Stimulated activated CD4-positive, alpha-beta T cell treated with anti-CD3 and anti-CD28 coated beads, Interleukin-12 subunit alpha, Interleukin-12 subunit beta, amount 100 ng/mL, for 48 hours (primary cell): ENCODE results near the gene PLEKHN1.

Experiments used
- DNase-seq, 3 donors: peaks; one replicate each; pipeline ENCODE4 v3.0.0-alpha.2; 2020; ENCODE audit warnings: low read depth in 2 of 3, low spot score in 1 of 3

PLEKHN1 gene, protein sequence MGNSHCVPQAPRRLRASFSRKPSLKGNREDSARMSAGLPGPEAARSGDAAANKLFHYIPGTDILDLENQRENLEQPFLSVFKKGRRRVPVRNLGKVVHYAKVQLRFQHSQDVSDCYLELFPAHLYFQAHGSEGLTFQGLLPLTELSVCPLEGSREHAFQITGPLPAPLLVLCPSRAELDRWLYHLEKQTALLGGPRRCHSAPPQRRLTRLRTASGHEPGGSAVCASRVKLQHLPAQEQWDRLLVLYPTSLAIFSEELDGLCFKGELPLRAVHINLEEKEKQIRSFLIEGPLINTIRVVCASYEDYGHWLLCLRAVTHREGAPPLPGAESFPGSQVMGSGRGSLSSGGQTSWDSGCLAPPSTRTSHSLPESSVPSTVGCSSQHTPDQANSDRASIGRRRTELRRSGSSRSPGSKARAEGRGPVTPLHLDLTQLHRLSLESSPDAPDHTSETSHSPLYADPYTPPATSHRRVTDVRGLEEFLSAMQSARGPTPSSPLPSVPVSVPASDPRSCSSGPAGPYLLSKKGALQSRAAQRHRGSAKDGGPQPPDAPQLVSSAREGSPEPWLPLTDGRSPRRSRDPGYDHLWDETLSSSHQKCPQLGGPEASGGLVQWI

DNA sequence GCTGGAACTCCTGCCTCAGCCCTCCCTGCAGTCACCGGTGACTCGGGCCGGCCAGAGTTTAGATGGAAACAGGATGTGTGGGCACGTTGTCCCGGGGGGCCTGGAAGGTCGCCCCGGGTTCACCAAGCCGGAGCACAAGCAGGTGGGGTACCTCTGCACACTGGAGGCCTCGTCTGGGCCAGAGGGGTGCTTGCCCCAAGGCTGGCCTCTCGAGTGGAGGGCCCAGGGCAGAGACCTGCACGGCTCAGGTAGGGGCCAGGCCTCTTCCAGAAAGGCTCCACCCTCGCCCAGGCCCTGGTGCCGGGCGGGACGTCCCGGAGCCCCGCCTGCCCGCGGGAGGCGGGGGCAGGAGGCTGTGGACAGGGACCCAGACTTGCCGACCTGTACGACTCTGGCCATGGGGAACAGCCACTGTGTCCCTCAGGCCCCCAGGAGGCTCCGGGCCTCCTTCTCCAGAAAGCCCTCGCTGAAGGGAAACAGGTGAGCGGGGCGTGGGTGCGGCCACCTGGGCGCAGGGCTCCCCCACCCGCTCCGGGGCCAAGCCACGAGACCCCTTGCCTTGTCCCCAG is at the start of gene PLEKHN1:
Gene PLEKHN1, plus strand, starts transcription at position 348 of the 569 bp plus-strand sequence. Its CDS starts 50 bp downstream, at position 398.
- DNase-seq = peak in 1 of 3 donors; percentile 30

DNA sequence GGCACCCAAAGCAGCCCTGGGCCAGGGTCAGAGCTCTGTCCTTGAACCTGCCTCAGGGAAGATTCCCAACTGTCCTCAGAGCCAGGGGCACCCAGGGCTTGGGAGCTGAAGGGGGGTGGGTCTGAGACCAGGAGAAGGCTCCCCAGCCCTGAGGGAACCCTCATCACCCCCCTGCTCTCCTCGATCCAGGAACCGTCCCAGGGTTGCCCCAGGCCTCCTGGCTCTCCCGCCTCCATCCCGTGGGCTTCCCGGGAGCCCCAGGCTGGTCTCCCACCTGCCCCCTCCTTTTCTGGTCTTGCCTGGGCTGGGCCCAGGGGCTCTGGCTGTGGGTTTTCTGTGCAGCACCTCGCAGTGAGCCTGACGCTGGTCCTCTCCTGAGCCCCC is 49.2 kb upstream of the PLEKHN1 start:
- DNase-seq = no peak

DNA sequence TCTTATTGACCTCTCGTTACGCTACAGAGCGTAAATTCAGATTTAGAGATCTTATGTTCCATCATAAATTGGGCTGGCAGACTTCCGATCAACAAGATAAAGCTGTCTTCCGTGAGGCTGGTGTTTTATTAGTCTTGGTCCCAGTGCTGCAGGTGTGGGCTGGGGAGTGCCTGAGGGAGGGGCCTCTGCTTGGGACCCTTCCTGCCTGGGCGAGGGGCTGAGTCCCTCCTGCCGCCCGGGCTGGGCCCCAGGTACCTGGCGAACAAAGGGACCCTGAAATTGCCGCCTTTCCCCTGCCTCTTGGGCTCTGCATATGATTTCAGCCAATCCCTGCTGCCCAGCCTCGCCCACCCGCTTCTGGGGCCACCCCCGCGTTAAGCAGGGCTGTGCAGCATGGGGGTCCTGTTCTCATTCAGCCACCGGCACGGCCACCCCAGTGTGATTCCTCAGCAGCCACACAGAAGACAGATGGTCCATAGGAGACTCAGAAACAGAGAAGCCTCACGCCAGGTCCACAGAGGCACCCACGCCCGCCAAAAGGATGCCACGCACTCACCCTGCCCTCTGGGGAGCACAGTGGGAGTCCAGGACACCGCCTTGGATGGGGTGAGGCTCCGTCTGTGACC is 48.7 kb upstream of the PLEKHN1 start:
- no peak for DNase-seq

DNA sequence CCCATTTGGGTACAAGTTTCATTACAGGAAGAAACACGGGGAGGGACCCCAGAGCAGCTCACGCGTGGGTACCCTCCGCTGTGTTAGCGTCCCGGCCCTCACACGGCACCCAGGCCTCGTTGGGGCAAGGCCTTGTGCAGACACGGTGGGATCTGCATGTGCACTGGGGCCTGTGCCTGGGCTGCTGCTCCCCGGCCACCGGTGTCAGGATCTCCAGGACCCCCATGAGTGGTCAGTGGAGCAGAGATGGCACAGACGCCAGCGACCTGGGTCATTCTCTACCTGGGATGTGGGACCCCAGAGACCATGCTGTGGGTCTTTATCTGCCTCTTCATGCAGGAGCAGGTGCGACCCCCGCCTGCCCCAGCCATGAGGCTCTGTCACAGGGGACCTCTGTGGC is 47.9 kb upstream of the PLEKHN1 start:
- DNase-seq = no peak

DNA sequence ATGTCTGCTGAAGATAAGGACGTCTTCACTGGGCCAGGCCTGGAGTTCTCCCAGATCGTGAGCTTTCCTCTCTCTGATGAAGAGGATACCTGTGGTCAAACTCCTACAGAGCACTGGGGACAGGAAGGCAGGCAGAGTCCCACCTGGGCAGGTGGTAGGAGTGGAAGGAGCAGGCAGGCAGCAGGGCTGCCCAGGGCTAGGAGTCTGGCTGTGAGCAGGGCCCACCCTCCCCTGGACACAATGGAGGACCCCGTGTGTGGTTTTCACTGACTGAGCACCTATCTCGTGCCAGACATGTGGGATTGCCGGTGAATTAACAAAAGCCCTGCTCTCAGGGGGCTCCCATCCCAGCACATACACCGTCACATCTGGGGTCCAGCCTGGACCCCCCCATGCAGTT is 47.4 kb upstream of the PLEKHN1 start:
- no peak for DNase-seq

DNA sequence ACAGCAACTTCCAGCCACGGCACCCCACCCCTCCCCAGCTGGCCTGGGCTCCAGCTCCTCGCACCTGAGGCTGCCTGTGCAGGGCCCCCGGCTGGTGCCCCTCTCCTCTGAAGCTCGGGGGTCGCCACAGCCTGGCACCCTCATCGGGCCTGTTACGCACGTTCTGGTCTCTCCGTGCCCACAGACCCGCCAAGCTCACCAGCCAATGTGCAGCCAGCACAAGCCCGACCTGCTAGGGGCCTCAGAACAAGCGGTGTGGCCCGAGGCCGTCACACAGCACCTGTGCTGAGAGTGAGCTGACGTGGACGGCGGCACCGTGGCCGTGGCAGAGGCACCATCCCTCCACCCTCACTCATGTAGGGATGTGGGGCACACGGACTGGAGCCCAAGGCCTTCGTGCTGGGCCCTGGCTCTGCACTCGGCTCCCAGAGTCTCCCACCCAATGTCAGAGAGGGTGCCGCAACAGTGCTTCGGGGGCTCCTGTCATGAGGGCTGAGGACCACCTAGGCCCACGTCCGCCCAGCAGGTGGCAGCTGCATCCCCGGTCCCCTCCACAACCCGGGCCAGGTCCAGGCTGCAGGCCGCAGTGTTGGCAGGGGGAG is 46.9 kb upstream of the PLEKHN1 start:
- DNase-seq = no peak

DNA sequence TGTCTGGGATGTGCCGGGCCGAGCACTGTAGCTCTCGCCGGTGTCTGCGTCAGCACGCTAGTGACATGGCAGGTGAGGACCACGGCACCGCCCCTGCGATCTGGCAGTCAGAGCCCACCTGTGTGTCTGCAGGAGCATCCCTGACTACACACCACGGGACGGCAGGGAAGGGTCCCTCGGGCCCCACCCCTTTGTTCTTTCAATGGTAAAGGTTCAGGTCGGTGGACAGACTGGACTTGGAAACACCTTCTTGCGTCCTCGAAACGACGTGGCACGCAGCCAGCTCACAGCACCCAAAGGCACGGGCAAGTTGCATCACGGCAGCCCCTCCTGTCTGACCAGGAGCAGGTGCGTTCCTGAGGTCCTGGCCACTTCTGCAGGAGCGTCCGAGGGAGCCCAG is 46.3 kb upstream of the PLEKHN1 start:
- DNase-seq = no peak

DNA sequence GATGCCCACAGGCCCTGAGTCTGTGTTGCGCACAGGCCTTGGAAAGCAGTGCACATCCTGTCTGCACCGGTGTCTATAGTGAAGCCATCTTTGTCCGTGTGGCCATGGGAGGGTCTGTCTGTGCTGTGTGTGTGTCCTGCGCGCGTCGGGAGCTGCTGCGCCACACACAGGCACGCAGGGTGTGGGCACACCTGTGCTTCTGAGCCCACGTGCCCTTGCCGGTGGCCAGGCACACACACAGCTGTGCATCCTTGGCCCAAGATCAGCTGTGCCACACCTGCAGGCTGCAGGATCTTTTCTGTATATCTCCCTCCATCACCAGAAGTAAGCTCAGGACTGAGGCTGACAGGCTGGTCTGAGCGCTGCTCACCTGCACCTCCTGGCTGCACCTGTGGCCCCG is 45.8 kb upstream of the PLEKHN1 start:
- no peak for DNase-seq

DNA sequence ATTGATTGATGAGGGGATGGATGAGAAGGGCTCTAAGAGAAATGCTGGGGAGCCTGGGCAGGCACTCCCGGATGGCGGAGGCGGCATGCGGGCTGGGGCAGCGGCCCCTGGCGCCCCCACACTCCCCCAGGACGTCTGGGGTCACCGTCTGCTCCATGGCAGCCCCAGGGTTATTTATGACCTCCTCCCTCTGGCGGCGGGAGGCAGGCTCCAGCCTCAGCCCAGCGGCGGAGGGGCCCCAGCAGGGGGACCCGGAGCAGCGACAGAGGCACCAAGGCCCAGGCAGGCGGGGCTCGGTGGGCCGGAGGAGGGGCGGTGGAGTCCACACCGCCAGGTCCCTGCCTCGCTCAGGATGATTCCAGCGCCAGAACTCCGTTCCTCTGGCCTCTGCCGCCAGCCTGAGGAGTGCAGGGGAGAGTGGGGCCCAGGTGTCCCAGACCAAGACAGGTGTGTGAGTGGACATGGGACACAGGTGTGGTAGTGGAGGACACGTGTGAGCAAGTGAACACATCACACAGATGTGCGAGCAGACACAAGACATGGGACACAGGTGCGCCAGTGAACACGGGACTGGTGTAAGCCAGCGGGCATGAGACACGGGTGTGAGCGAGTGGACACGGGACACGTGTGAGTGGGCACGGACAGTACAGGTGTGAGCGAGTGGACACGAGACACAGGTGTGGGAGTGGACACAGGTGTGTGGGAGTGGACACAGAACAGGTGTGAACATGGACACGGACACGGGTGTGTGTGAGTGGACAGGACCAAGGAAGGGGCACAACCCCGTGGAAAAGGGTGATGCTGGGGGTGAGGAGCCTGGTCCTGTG is 45.1 kb upstream of the PLEKHN1 start:
- no peak for DNase-seq

DNA sequence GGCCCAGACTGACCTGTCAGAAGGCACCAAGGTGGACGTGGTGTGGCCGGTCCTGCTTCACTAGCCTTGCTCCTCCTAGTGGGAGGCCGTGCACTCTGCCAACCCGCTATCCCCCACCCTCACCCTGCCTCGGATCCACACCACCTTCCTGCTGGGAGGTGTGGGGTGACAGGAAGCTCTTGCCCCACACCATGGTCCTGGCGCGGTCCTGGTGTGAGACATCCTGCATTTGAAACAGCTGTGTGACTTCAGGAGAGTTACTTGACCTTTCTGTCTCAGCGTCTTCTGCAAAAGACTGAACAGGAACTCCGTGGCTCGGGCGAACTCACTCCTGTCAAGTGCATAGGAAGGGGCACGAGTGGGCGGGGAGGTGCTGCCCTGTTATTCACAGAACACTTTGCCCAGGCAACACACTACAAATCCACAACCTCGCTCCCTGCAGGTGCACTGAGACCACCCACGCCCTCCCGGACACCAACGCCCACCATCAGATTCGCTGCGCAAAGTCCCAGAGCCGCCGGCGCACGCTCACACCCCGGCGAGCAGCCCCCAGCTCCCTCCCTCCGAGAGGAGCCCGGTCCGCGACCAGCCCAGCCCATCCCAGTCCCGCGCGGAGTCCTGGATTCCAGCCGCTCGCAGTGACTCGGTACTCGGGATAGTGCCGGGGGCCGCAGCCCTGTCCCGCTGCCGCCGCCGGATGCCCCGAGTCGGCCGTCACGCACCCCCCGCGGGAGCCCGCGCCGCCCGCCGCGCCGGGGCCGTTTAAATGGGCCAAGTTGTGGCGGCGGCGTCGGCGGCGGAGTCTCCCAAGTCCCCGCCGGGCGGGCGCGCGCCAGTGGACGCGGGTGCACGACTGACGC is 42.9 kb upstream of the PLEKHN1 start, which contains the start of gene SAMD11:
Gene SAMD11, plus strand, starts transcription at position 793 of the 860 bp plus-strand sequence. CDS start 509 bp downstream, outside the sequence.
- DNase-seq = peak in 1 of 3 donors; percentile 41

DNA sequence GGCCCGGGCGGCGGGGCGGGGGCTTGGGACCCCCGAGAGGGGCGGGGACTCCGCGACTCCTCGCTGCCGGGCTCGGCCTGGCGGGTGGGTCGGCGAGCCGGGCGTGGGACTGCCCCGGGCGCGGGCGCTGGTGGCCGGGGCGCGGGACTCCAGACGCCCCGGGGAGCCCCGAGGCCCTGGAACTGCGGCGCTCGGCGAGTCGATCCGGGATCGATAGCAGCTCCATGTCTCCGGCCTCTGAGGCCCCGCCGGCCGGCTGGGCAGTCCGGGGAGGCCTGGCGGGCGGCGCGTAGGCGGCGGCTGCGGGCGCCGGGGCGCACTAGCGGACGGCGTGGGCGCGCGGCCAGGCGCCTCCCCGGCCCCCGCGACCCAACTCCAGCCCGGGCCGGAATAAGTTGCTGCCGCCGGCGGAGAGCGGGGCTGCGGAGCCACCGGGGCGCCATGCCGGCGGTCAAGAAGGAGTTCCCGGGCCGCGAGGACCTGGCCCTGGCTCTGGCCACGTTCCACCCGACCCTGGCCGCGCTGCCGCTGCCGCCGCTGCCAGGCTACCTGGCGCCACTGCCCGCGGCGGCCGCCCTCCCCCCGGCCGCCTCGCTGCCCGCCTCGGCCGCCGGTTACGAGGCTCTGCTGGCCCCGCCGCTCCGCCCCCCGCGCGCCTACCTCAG is 42.2 kb upstream of the PLEKHN1 start:
- DNase-seq = no peak

DNA sequence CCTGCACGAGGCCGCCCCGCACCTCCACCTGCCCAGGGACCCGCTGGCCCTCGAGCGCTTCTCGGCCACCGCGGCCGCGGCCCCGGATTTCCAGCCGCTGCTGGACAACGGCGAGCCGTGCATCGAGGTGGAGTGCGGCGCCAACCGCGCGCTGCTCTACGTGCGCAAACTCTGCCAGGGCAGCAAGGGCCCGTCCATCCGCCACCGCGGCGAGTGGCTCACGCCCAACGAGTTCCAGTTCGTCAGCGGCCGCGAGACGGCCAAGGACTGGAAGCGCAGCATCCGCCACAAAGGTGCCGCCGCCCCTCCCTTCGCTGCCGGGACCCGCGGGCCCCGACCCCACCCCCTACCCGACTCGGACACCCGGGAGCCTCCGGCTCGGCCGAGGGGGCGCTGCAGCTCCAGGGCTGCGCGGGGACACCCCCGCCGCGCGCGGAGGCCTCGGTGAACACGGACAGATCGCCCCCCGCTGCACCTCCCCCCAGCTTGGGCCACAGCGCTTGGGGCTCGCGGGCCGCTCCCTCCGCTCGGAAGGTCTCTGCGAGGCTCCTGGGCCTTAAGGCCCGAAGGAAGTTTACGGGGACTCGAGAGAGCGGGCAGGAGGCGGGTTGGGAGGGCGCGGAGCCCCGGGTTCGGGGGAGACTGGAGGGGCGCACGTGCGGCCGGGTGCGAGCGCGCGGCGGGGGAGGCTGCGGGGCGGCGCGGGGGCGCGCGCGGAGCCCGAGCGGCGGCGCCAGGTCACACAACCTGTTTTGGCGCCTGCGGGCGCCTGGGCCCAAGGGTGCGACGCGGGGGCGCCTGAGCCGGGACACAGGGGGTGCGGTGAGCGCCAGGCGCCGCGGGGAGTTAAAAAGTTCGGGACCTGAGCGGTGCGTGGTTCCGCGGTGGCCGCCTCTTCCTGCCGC is 41.4 kb upstream of the PLEKHN1 start:
- DNase-seq = no peak

DNA sequence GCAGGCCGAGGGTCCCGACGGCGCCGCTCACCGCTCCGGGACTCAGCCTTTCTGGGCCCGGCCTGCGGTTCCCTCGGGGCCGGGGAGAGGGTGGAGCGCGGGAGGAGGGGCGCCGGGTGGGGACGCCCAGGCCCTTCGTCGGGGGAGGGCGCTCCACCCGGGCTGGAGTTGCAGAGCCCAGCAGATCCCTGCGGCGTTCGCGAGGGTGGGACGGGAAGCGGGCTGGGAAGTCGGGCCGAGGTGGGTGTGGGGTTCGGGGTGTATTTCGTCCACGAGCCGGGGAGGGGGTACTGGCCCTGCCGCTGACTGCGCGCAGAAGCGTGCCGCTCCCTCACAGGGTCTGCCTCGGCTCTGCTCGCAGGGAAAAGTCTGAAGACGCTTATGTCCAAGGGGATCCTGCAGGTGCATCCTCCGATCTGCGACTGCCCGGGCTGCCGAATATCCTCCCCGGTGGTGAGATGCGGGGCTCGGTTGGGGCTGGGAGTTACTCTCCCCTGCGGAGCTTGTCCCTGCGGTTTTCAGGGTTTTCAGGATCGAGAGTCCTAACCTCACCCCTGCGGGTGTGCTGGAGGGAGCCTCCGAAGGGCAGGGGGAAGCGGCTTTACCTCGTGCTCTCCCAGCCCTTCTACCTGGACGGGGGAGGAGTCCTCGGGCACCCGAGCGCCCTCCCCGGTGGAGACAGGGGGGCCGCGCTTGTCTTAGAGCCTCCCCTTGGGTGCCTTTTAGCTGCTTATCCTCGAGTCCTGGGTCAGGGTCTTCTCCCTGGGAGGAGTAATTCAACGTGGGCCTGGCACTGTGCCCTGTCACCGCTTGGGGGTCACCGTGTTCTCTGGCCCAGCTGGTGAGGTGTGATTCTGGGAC is 40.5 kb upstream of the PLEKHN1 start:
- no peak for DNase-seq

DNA sequence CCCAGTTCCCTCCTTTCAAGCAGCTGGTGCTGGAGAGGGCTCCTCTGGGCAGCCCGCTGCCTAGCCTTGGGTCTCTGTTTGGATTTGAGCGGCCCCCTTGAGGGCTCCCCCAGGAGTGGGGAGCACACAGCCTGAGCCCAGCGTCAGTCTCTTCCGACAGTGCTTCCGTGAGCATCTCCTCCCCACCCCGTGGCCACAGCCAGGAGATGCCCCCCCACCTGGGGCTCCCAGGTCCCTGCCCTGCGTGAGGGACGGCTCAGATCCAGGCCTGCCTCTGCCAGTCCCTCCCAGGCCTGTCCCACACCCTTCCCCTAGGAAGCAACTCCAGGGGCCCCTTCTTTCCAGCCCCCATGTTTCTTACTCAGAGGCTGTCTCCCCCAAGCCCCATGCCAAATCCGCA is 39.0 kb upstream of the PLEKHN1 start:
- no peak for DNase-seq

DNA sequence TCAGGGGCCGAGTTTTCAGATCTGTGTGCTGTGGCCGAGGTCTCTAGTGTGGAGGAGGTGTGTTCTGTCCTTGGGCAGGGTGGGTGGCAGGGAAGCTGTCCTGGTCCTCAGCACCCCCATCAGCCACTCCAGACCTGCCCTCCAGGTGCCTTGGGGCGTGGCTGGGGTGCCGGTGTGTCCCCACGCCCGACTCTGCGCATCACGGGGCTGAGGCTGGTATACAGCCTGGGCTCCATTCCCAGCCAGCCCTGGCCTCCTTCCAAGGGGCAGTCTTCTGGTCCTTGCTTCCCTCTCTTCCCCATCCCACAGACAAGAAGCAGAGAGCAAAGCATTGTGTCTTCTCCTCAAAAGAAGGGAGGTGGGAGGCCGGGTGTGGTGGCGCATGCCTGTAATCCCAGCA is 38.5 kb upstream of the PLEKHN1 start:
- DNase-seq = no peak

DNA sequence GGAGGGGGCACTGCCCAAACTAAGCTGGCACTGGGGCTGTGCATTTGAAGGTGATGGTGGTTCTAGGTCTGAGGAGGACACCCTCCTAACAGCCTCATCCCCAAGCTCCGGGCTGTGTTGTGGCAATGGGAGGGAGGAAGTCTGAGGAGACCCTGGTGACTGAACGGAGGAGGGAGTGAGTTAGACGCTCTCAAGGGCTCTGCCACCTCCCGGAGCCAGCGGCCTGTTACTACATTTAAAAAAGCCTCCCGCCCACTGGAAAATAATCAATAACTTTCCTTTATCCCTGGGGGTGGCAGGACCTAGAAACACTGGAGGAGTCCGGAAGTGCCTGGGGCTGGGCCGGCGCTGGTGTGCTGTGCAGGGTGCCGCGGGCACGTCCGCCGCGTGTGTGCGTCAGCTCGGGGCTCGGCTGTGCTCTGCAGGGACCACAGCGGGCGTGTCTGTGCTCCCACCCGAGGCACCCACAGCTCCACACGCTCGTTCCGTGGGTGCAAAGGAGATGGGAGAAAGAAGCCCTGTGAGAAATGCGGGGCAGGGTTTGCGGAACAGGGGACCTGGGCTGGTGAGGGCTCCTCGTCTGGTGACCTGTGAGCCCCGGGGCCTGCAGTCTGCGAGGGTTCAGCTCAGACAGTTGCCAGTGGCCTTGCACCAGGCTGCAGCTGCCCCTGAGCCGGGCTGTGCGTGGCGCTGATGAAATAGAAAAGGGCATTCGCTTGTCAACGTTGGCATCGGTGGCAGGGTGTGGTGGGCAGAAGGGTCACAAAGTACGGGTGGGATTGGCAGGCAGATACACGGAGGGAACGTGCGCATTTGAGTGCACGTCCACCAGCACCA is 37.2 kb upstream of the PLEKHN1 start:
- DNase-seq = no peak
